HepG2 (cell line): ENCODE results near the gene USP11.

ENCODE experiments used
- PRDM15 ChIP-seq: sonication (generic); formaldehyde crosslinking; IDR thresholded peaks from 2 replicates; pipeline ENCODE4 v1.4.0; 2020; ENCODE audit warnings: missing genetic modification reagents
- USF2 ChIP-seq, 2 experiments: sonication (generic) in 1 of 2; formaldehyde crosslinking in 1 of 2; IDR thresholded peaks; 2 replicates each; pipeline versions ENCODE4 v1.5.1 to v1.6.1; 2011 to 2020; ENCODE audit warnings: borderline replicate concordance in 1 of 2, low read depth in 1 of 2, low read length in 1 of 2, mild to moderate bottlenecking in 1 of 2, missing genetic modification reagents in 1 of 2, moderate library complexity in 1 of 2

DNA sequence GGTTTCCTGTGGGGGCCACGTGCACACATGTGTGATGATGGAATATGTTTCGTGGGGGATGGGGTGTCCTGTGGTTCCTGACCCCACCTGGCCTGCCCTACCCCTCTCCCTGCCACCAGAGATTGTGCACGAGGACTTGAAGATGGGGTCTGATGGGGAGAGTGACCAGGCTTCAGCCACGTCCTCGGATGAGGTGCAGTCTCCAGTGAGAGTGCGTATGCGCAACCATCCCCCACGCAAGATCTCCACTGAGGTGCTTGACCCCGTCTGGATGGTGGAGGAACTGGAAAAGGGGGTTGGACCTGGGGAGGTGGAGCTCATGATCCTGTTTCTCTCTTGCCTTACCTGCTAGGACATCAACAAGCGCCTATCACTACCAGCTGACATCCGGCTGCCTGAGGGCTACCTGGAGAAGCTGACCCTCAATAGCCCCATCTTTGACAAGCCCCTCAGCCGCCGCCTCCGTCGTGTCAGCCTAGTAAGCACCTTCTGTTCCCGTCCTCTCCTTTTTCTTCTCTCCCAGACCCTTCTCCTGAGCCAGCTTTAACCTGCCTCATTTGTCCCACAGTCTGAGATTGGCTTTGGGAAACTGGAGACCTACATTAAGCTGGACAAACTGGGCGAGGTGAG, 8.4 kb upstream of the USP11 start:
- TF ChIP-seq PRDM15 (CRISPR knock-in tag) (no peak), USF2 (IDR thresholded peaks at IDR 0.05; ENCODE audit: low read depth, low read length) (no peak), USF2 (CRISPR knock-in tag; IDR thresholded peaks at IDR 0.05; ENCODE audit: borderline replicate concordance) (no peak)
